ENCODE results near the gene MOB1B. TPM values are rescaled to one million over a fixed set of nuclear protein-coding genes. Genes with fewer than 3 reads are reported as not detected.

Gene MOB1B
- total RNA-seq, 1 donor from 2014 or later, result 8.4 TPM

- Histone ChIP-seq H3K27me3 (ENCODE audit: control insufficient read depth, insufficient read depth, low read length) (no peaks in the 10 kb centered on the region), H3K36me3 (ENCODE audit: control insufficient read depth, insufficient read depth, low read length) (no peaks in the 10 kb centered on the region), H3K4me3 (ENCODE audit: low read depth, low read length) (no peak overlapping the region)
- TF ChIP-seq, protein P1, sequence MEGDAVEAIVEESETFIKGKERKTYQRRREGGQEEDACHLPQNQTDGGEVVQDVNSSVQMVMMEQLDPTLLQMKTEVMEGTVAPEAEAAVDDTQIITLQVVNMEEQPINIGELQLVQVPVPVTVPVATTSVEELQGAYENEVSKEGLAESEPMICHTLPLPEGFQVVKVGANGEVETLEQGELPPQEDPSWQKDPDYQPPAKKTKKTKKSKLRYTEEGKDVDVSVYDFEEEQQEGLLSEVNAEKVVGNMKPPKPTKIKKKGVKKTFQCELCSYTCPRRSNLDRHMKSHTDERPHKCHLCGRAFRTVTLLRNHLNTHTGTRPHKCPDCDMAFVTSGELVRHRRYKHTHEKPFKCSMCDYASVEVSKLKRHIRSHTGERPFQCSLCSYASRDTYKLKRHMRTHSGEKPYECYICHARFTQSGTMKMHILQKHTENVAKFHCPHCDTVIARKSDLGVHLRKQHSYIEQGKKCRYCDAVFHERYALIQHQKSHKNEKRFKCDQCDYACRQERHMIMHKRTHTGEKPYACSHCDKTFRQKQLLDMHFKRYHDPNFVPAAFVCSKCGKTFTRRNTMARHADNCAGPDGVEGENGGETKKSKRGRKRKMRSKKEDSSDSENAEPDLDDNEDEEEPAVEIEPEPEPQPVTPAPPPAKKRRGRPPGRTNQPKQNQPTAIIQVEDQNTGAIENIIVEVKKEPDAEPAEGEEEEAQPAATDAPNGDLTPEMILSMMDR (IDR thresholded peaks at IDR 0.05; ENCODE audit: insufficient read depth, low read length, severe bottlenecking), result no peak
- peak; percentile 68 for DNase-seq (ENCODE audit: low read depth)
- FAIRE-seq, result no peak
These were observed 13.1 kb downstream of the MOB1B start for GRCh38 chr4:70915036-70915815.

DNA sequence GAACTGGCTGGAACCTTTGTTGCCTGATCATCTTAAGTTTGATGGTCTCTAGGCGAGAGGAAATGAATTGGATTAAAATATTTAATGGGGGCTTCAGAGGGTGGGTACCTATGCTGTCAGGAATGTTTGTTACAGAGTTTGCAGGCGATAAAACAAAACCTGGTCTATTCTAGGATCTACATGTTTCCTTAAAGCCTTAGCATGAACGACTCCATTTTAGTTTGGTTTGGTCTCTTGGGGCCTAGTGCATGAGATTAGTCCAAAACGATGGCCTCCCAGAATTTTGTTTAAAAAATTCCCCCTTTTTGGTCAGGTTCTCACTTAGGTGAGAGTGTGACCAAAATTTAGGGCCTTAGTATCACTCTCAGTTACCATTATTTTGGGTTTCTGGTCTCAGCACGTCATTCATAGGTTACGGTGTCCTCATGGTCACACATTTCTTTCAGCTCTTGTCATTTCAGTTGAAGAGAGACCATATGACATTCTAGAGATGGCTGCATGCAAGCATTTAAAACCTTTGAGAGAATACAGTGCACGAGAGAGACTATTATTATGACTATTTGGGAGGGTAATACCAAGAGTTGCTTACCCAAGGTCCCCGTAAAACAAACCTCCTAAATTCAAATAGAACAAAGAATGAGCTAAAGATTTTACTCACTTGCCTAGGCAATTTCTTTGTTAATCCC lies 13.8 kb downstream of the MOB1B start:
- no peak overlapping the region for H3K4me3 ChIP-seq (ENCODE audit: low read depth, low read length)
- TF ChIP-seq, protein P1 (IDR thresholded peaks at IDR 0.05; ENCODE audit: insufficient read depth, low read length, severe bottlenecking), result no peak
- DNase-seq (ENCODE audit: low read depth) (no peak), FAIRE-seq (no peak)
- no peaks in the 10 kb centered on the region for H3K36me3 ChIP-seq (ENCODE audit: control insufficient read depth, insufficient read depth, low read length)
- H3K27me3 ChIP-seq (ENCODE audit: control insufficient read depth, insufficient read depth, low read length), result no peaks in the 10 kb centered on the region

GRCh38 chr4:70920592-70920991 lies 18.4 kb downstream of the MOB1B start:
- DNase-seq (ENCODE audit: low read depth), result no peak
- Histone ChIP-seq H3K27me3 (ENCODE audit: control insufficient read depth, insufficient read depth, low read length) (no peaks in the 10 kb centered on the region), H3K4me3 (ENCODE audit: low read depth, low read length) (no peak overlapping the region), H3K36me3 (ENCODE audit: control insufficient read depth, insufficient read depth, low read length) (no peaks in the 10 kb centered on the region)
- FAIRE-seq, result no peak
- TF ChIP-seq, protein P1 (IDR thresholded peaks at IDR 0.05; ENCODE audit: insufficient read depth, low read length, severe bottlenecking), result no peak

DNA sequence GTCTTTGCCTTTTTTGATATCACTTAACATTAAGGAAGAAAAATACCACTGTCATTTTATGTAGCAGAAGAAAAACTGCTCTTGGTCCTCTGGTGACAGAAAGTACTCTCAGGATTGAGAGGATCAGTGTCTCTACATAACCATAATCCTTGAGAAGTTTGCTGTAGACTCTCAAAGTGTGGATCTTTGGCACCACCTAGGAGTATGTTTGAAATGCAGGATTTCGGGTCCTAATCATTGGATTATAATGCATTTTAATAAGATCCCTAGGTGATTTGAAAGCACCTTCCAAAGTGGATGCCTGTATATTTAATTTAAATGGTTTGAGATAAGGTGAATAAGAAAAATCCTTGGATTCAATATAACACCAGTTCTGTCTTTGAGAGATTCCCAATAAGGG lies 23.2 kb downstream of the MOB1B start:
- no peak for DNase-seq (ENCODE audit: low read depth)
- TF ChIP-seq, protein P1 (IDR thresholded peaks at IDR 0.05; ENCODE audit: insufficient read depth, low read length, severe bottlenecking), result no peak
- Histone ChIP-seq H3K4me3 (ENCODE audit: low read depth, low read length) (no peak overlapping the region), H3K36me3 (ENCODE audit: control insufficient read depth, insufficient read depth, low read length) (no peaks in the 10 kb centered on the region), H3K27me3 (ENCODE audit: control insufficient read depth, insufficient read depth, low read length) (no peaks in the 10 kb centered on the region)
- FAIRE-seq, result no peak

DNA sequence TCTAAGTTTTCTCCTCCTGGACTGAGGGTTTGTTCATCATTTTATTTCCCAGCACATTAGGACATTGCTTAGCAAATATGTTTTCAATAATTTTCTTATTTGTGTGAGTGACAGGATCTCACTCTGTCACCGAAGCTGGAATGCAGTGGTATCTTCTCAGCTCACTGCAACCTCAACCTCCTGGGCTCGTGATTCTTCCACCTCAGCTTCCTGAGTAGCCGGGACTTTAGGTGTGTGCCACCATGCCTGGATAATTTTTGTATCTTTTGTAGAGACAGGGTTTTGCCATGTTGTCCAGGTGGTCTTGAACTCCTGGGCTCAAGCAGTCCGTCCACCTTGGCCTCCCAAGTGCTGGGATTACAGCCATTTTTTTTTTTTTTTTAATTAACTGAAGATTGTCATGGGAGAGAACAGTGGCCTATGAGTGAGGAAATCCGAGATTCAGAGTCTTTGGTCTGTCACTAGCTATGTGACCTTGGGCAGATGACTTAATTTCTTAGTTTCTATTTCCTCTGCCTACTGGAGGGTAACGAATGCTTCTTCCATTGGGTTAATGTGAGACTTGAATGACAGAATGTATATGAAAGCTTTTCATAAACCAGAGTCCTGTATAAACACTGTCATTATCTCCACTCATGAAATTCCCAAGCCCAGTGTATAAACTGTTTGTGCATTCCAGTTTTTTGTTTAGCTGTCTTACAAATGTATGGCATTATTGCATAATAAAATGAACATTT lies 23.9 kb downstream of the MOB1B start:
- Histone ChIP-seq H3K36me3 (ENCODE audit: control insufficient read depth, insufficient read depth, low read length) (no peaks in the 10 kb centered on the region), H3K27me3 (ENCODE audit: control insufficient read depth, insufficient read depth, low read length) (no peaks in the 10 kb centered on the region), H3K4me3 (ENCODE audit: low read depth, low read length) (no peak overlapping the region)
- no peak for FAIRE-seq
- TF ChIP-seq, protein P1 (IDR thresholded peaks at IDR 0.05; ENCODE audit: insufficient read depth, low read length, severe bottlenecking), result no peak
- no peak for DNase-seq (ENCODE audit: low read depth)

Data from bronchial epithelial cell (primary cell).